HG02571 (cell line): ENCODE results near the gene SHISAL2A.

Experiments used
- ATAC-seq: cut with Tn5 transposase; IDR thresholded peaks from one replicate; pipeline ENCODE4 v1.9.1; 2021; ENCODE audit warnings: mild to moderate bottlenecking, moderate library complexity; ENCODE audit not compliant: unreplicated experiment

Gene SHISAL2A

DNA sequence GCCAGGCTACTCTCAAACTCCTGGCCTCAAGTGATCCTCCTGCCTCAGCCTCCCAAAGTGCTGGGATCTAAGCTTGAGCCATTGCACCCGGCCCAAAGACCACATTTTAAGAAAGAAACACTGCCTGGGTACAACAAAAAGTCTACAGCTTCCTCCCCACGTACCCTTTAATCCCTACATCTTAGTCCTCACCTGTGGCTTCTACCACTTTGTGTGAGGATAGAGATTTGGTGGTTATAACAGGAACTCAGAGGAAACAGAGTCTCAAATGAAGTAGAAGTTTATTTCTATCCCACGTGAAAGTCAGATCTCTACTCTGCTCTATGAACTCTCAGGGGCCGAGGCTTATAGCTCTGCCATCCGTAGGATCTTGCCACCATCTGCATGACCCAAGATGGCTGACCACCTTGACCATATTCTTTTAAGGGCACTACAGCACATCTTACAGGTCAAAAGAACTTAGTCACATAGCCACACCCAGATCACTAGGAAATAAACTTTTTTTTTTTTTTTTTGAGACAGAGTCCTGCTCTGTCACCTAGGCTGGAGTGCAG lies 17.4 kb upstream of the SHISAL2A start:
- ATAC-seq: no peak

DNA sequence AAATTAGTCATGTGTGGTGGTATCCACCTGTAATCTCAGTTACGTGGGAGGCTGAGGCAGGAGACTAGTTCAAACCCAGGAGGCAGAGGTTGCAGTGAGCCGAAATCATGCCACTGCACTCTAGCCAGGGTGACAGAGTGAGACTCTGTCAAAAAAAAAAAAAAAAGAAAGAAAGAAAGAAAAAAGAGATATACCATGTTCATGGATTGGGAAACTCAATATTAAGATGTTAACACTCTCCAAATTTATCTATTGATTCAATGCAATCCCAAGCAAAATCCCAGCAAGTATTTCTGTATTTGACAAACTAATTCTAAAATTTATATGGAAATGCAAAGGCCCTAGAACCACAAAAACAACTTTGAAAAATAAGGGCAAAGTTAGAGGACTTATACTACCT lies 11.0 kb upstream of the SHISAL2A start:
- ATAC-seq: no peak

DNA sequence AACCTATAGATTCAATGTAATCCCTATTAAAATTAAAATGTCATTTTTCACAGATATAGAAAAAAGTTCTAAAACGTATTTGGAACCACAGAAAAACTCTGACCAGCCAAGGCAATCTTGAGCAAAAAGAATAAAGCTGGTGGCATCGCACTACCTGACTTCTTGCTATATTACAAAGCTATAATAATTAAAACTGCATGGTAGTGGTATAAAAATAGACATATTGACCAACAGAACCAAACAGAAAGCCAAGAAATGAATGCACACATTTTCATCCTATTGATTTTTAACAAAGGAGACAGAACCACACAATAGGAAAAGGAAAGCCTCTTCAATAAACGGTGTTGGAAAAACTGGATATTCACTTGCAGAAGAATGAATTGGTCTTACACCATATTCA lies 9.2 kb upstream of the SHISAL2A start:
- ATAC-seq: no peak

DNA sequence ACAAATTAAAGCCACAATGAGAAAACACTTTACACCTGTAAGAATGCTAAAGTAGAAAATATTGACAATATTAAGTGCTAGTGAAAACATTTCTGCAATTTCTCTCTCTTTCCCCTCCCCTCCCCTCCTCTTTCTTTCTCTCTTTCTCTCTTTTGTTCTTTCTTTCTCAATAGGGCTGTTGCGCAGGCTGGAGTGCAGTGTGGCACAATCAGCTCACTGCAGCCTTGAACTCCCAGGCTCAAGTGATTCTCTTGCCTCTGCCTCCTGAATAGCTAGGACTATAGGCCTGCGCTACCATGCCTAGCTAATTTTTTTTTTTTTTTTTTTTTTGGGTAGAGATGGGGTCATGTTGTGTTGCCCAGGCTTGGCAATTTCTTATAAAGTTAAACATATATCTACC lies 5.9 kb upstream of the SHISAL2A start:
- no peak for ATAC-seq

DNA sequence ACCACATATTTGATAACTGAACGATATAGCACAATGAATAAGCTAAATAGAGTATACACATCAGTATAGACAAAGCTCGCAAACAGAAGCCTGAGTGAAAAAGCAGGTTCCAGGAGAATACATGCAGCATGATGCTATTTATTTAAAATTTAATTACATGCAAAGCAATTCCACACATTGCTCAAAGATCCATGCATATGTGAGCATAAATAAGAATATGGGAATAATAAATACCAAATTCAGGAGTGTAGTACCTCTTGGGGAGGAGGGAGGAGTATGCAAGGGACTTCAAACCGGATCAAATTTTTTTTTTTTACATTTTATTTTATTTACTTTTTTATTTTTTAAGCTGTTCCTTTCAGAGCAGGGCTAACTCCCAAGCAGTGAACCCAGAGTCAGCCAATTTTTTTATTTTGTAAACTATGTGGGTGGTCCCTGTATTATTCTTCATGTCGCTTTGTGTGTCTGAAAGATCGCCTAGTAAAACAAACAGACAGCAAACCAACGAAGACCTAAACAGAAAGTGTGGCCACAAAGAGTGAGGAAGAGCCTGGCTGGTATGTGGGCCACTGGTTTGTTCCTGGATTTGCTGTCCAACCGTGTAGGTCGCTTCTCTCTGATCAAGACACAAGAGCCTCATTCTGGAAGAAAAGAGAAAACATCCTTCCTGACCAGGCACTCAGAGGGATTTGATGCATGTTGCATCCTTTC lies 4.2 kb upstream of the SHISAL2A start:
- ATAC-seq: no peak

DNA sequence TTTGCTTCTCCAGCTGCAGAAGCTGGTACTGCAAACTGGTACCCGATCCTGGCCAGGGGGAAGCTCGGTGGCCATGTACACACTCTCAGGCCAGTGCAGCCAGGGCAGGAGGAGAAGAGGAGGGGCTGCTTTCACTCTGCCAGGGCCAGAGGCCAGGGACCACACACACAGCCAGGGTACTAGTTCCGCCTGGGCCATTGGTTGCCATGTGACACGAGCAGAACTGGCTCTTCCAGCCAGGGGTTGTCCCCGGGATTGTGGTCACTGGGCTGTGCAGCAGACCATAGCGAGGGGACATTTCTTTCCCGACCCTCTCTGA lies 3.7 kb upstream of the SHISAL2A start:
- no peak for ATAC-seq

DNA sequence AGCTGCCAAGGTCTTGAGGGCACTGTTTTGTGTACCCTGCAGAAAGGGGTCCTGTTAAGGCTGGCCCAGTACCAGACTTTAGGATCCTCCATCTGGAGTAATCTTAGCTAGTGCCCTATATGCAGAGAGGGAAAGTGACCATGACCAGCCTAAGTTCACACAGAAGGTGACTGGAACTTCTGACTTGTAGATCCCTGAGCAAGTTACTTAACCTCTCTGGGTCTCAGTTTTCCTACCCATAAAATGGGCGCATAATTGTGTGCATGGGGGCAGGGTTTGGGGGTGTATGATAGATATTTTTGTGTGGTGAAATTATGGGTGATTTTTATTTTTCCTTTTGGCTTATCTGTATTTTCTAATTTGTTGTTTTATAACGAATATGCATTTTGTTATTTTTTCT lies 3.3 kb upstream of the SHISAL2A start:
- no peak for ATAC-seq

DNA sequence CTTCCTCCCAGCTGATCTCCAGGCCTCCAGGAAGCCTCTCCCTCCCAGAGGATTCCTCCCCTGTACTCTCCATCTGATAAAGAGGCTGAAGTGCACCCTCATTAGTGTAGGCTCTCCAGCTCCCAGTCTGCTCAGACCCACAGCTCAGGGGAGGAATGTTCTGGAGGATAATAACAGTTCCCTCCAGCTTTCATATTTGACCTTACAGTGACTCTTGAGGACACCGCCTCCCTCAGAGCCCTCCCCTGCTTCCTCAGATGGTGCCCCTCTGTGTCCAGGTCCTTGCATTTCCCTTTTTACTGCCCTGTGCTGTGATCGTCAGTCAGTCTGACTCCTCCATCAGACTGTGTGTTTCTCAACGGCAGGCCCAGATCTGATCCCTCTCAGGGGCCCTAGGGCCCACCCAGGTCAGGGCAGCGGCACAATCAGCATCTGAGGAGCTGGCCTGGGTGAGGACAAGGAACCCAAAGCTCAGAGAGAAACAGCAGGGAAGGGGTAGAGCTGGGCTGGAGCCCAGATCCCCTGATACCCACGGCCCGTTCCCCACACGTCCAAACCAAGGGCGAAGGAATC lies 1.1 kb upstream of the SHISAL2A start:
- ATAC-seq: no peak

DNA sequence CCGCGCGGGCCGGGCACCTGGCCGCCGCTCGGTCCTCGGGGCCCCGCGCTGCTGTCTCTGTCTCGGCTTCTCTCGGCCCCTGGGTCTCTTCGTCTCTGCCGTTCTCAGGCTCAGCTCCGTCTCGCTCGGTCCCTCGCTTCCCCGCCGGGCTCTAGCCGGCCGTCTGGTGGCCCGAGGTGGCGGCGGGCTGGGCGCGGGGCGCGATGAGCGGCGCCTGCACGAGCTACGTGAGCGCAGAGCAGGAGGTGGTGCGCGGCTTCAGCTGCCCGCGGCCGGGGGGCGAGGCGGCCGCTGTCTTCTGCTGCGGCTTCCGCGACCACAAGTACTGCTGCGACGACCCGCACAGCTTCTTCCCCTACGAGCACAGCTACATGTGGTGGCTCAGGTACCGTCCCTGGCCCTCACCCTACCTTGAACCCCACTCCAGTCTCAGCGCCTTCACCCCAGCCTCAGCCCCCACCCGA lies 355 bp downstream of the SHISAL2A start:
- no peak for ATAC-seq

DNA sequence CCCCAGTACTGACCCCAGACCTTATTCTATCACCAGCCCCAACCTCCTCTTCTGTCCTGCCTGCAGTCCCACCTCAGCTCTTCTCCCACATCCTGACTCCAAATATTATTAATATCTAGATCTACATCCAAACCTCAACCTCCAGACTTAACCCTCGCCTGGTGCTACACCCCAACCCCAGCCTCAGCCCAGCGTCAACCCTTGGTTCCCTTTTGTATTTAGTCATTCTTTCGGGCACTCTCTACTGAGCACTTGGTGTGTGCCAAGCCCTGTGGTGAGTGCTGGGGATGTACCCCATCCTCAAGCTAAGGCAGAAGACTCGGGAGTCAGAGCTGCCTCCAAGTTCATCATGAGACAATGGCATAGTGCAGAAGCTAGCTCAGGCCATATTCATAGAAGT lies 1.1 kb downstream of the SHISAL2A start:
- ATAC-seq: no peak

DNA sequence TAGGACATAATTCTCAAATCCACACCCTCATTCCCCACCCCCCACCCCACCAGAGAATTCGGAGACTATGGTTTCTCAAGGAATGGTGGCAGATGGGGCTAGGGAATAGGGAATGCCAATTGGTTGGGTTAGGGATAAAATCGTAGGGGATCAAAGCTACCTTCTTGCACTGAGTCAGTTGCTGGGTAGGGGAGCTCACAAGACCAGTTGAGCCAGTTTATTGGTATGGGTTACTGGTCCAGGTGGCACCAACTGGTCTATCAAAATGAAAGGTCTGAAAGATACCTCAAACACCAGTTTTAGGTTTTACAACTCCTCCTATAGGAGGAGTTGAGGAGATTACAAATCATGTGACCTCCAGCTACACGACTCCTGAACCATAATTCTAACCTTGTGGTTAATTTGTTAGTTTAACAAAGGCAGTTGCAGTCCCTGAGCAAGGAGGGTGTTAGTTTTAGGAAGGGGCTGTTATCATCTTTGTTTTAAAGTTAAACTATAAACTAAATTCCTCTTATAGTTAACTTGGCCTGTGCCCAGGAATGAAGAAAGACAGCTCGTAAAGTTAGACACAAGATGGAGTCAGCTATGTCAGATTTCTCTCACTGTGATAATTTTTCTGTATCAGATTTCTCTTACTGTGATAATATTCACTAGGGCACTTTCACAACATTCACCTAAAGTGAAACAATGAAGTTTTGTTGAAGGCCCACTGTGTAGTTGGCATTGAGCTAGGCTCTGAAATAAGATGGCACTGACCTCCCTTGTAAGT lies 2.5 kb downstream of the SHISAL2A start:
- no peak for ATAC-seq

DNA sequence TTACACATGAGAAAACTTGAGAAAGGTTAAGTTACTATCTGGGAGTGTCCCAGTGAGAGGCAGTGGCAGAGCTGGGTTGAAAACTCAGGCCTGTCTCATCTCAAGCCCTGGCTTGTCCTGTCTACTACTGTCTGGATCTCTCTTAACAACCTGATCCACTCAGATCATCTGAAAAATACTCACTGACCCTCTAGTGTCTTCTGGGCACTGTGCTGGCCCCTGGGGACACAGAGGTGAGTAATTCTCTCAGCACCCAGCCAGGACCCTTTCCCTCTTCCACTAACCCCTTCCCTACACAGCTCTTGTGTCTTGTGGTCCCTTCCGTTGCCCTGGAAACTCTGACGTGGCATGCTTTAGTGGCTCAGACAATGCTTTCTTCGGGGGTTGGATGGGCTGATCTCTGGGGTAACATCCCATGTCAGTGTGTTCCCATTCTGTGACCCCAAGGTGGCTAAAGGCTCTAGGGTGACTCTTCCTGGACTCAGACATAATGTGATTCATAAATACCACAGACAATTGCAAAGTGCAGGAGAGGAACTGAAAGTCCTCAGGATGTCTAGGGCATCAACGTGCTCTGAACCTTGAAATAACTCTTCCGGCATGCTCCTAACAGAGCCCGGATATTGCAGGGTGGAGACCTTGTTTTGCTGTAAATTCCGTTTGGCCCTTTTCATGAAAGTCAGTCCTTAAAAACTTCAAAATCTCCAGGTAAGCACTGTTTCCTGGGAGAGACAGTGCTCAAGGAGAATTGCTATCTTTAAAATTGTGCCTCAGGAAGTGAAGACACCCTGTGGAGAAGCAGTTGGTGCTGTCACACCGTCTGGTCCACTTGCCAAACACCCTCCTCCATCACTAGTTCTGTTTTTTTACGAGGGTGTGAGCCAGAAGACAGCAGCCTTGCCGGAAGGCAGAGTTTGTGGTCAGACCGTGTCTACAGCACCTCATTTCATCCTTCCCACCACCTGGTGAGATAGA lies 4.0 kb downstream of the SHISAL2A start:
- peak; percentile 51 for ATAC-seq

DNA sequence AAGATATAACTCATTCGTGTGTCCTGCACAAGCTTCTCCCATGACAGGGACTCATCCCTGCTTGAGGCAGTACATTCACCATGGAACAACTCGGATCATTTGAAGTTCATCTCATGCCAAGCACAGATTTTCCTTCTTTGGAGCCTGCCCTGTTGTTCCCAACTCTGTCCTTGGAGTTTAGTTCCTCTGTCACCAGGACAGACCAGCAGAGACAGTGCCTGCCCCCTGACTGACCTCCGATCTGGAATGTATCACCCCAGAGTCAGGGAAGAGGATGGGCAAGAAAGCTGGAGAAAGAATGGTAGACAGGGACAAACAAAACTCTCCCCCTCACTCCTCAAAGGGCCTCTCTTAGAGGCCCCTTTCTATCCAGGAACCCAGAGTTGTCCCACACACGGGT lies 5.0 kb downstream of the SHISAL2A start:
- ATAC-seq: no peak

DNA sequence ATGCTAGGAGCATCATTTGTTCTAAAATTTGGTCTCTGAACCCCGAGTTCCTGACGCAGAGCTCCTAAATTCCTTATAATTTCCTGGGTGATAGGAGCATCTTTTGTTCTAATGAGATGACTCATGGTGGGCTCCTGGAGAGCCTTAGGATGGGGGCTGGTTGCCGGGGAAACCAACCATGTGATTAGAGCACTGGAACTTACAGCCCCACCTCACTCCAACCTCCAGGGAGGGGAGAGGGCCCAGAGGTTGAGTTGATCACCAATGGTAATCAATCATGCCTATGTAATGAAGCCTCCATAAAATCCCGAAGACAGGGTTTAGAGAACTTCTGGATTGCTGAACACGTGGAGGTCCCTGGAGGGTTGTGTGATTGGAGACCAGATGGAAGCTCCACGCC lies 7.7 kb downstream of the SHISAL2A start:
- ATAC-seq: no peak

DNA sequence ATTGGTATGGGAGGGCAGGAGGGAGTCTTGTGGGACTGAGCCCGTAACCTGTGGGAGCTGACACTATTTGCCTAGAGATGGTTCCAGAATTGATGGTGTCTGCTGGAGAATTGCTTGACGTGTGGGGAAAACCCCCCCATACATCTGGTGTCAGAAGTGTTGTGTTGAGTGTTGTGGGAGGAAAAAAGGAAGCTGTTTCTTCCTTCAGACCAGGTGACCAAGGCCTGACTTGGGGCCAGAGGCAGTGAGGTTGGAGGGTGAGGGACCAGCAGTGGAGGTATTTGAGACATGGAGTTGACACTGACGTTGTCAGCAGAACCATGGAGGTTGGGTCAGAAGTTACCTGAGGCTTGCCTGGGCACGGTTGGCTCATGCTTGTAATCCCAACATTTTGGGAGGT lies 8.3 kb downstream of the SHISAL2A start:
- ATAC-seq: no peak

DNA sequence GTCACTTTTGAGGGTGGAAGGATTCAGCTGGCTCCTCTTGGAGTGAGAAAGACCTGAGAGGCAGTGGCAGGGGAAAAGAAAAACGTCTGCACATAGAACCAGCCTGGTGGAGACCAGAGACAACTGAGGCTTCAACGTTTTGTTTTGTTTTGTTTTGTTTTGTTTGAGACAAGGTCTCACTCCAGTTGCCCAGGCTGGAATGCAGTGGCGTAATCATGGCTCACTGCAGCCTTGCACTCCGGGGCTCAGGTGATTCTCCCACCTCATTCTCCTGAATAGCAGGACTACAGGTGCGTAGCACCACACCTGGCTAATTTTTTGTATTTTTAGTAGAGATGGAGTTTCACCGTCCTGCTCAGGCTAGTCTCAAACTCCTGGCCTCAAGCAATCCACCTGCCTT lies 12.3 kb downstream of the SHISAL2A start:
- no peak for ATAC-seq

DNA sequence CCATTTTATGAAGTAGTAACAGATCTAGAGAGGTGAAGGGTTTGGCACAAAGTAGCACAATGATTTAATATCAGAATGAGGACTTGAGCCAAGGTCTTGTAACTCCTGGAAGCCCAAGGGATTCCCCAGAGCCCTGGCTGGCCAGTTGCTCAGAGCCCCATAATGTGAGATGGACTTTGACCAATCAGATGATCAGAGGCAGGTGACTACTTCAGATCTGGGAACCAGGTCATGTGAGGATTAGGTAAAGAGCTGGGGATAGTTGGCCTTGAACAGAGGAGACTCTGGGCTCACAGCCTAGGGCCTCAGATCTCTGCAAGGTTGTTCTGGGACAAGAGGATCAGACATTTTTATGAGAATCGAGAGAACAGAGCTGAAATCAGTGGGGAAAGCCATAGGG lies 18.9 kb downstream of the SHISAL2A start:
- no peak for ATAC-seq

DNA sequence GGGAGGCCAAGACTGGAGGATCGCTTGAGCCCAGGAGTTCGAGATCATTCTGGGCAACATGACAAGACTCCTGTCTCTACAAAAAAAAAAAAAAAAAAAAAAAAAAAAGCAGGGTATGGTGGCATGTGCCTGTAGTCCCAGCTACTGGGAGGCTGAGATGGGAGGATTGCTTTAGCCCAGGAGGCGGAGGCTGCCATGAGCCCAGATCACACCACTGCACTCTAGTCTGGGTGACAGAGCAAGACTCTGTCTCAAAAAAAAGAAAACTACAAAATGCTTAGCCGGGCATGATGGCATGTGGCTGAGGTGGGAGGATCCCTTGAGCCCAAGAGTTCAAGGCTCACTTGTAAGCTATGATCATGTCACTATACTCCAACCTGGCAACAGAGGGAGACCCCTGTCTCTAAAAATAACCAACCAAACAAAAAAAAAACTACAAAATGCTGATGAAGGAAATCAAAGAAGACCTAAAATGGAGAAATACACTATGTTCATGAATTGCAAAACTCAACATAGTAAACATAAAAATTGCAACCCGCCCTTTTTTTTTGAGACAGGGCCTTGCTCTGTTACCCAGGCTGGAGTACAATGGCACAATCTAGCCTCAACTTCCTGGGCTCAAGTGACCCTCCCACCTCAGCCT lies 20.4 kb downstream of the SHISAL2A start:
- ATAC-seq: no peak

DNA sequence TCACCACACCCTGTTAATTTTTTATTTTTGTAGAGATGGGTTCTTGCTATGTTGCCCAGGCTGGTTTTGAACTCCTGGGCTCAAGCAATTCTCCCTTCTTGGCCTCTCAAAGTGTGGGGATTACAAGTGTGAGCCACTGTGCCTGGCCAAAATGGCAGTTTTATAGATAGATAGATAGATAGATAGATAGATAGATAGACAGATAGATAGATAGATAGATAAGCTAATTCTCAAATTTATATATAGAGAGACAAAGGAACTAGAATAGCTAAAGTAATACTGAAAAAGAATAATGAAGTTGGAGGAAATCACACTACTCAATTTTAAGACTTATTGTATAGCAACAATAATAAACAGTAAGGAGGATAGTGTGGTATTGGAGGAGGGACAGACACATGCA lies 21.1 kb downstream of the SHISAL2A start:
- ATAC-seq: no peak

DNA sequence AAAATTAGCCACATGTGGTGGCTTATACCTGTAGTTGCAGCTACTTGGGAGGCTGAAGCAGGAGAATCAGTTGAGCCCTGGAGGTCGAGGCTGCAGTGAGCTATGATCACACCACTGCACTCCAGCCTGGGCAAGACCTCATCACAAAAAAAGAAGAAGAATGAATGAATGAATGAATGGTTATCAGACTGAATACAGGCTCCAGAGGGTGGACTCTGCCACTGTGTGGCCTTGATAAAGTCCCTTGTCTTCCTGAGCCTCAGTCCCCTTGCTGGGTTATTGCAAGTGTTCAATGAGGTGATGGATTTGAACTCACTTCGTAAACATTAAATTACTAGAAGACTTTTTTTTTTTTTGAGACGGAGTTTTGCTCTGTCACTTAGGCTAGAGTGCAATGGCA lies 24.7 kb downstream of the SHISAL2A start:
- ATAC-seq: no peak
